HG03558 (cell line): ENCODE data around the gene NUDT16L1.

Source experiments
- ATAC-seq: cut with Tn5 transposase; IDR thresholded peaks from one replicate; pipeline ENCODE4 v1.9.1; 2021; ENCODE audit warnings: moderate number of reproducible peaks; ENCODE audit not compliant: unreplicated experiment; ENCODE audit errors: extremely low read depth

NUDT16L1 gene

GRCh38 chr16:4744555-4745273 lies 51.4 kb downstream of the NUDT16L1 start:
- ATAC-seq, result no peak

- no peak for ATAC-seq
Measured at GRCh38 chr16:4745274-4745569, 51.9 kb downstream of the NUDT16L1 start.
